Activated naive CD8-positive, alpha-beta T cell treated with anti-CD3 and anti-CD28 coated beads for 36 hours (primary cell): ENCODE data around the gene TAF4. TPM values are rescaled to one million over a fixed set of nuclear protein-coding genes. Genes with fewer than 3 reads are reported as not detected.

Experiments used
- DNase-seq: peaks from one replicate; pipeline ENCODE4 v3.0.0; 2021
- H3K27ac Mint-ChIP-seq: one replicate; pipeline ENCODE4 v1.8.0; 2022; ENCODE audit warnings: mild to moderate bottlenecking, moderate library complexity, mixed read lengths
- H3K27me3 Mint-ChIP-seq: one replicate; pipeline ENCODE4 v1.8.0; 2022; ENCODE audit warnings: mild to moderate bottlenecking, mixed read lengths
- H3K36me3 Mint-ChIP-seq: one replicate; pipeline ENCODE4 v1.8.0; 2021; ENCODE audit warnings: mild to moderate bottlenecking, mixed read lengths
- H3K4me1 Mint-ChIP-seq: one replicate; pipeline ENCODE4 v1.8.0; 2021; ENCODE audit warnings: mixed read lengths
- H3K4me3 Mint-ChIP-seq: one replicate; pipeline ENCODE4 v1.8.0; 2022; ENCODE audit warnings: mild to moderate bottlenecking, moderate library complexity, mixed read lengths
- H3K9me3 Mint-ChIP-seq: one replicate; pipeline ENCODE4 v1.8.0; 2022; ENCODE audit warnings: mixed read lengths
- total RNA-seq, 2 experiments: library from RNA; stranded (reverse); gene quantifications; one replicate each; pipeline ENCODE4 v1.2.3, GENCODE V29; 2021

The TAF4 gene
- total RNA-seq, 2 experiments from 2014 or later: 15.2 to 16.4 TPM

- H3K4me1 Mint-ChIP-seq: peaks cover 12% of the 10 kb centered on the region
- no peaks in the 10 kb centered on the region for H3K27me3 Mint-ChIP-seq
- no peak overlapping the region for H3K4me3 Mint-ChIP-seq
- no peaks in the 10 kb centered on the region for H3K36me3 Mint-ChIP-seq
- H3K27ac Mint-ChIP-seq: no peak overlapping the region
- DNase-seq: no peak
- H3K9me3 Mint-ChIP-seq: no peaks in the 10 kb centered on the region
Observed at GRCh38 chr20:62014889-62015537, 50.7 kb downstream of the TAF4 start.

GRCh38 chr20:62014488-62014775, 51.2 kb downstream of the TAF4 start:
- H3K4me3 Mint-ChIP-seq: no peak overlapping the region
- peaks cover 10% of the 10 kb centered on the region for H3K4me1 Mint-ChIP-seq
- no peaks in the 10 kb centered on the region for H3K36me3 Mint-ChIP-seq
- no peaks in the 10 kb centered on the region for H3K9me3 Mint-ChIP-seq
- no peaks in the 10 kb centered on the region for H3K27me3 Mint-ChIP-seq
- DNase-seq: no peak
- no peak overlapping the region for H3K27ac Mint-ChIP-seq

- H3K36me3 Mint-ChIP-seq: peaks cover 4% of the 10 kb centered on the region
- no peak overlapping the region for H3K27ac Mint-ChIP-seq
- H3K4me3 Mint-ChIP-seq: no peak overlapping the region
- H3K9me3 Mint-ChIP-seq: no peaks in the 10 kb centered on the region
- peaks cover 6% of the 10 kb centered on the region for H3K4me1 Mint-ChIP-seq
- H3K27me3 Mint-ChIP-seq: no peaks in the 10 kb centered on the region
- no peak for DNase-seq
Observed at GRCh38 chr20:62012631-62013030, 53.0 kb downstream of the TAF4 start.

- H3K9me3 Mint-ChIP-seq: no peaks in the 10 kb centered on the region
- H3K4me1 Mint-ChIP-seq: peaks cover 6% of the 10 kb centered on the region
- H3K36me3 Mint-ChIP-seq: peaks cover 6% of the 10 kb centered on the region
- DNase-seq: no peak
- no peaks in the 10 kb centered on the region for H3K27me3 Mint-ChIP-seq
- no peak overlapping the region for H3K4me3 Mint-ChIP-seq
- no peak overlapping the region for H3K27ac Mint-ChIP-seq
Observed at GRCh38 chr20:62011938-62012534, 53.6 kb downstream of the TAF4 start.

- H3K4me1 Mint-ChIP-seq: peaks cover 6% of the 10 kb centered on the region
- peaks cover 6% of the 10 kb centered on the region for H3K36me3 Mint-ChIP-seq
- no peak for DNase-seq
- H3K4me3 Mint-ChIP-seq: no peak overlapping the region
- no peaks in the 10 kb centered on the region for H3K9me3 Mint-ChIP-seq
- H3K27me3 Mint-ChIP-seq: no peaks in the 10 kb centered on the region
- no peak overlapping the region for H3K27ac Mint-ChIP-seq
Observed at GRCh38 chr20:62011403-62011790, 54.3 kb downstream of the TAF4 start.

- Mint-ChIP-seq H3K4me3 (no peak overlapping the region), H3K27ac (no peak overlapping the region), H3K9me3 (no peaks in the 10 kb centered on the region), H3K36me3 (peaks cover 6% of the 10 kb centered on the region), H3K4me1 (peaks cover 6% of the 10 kb centered on the region), H3K27me3 (no peaks in the 10 kb centered on the region)
- peak; percentile 56 for DNase-seq
Observed at GRCh38 chr20:62010551-62011402, 54.9 kb downstream of the TAF4 start.

- peaks cover 6% of the 10 kb centered on the region for H3K36me3 Mint-ChIP-seq
- no peak overlapping the region for H3K4me3 Mint-ChIP-seq
- H3K4me1 Mint-ChIP-seq: peaks cover 6% of the 10 kb centered on the region
Observed at GRCh38 chr20:62009869-62010445, 55.7 kb downstream of the TAF4 start.

GRCh38 chr20:62009322-62009721, 56.4 kb downstream of the TAF4 start:
- Mint-ChIP-seq H3K4me1 (peaks cover 6% of the 10 kb centered on the region), H3K27me3 (no peaks in the 10 kb centered on the region), H3K4me3 (no peak overlapping the region), H3K9me3 (no peaks in the 10 kb centered on the region), H3K36me3 (peaks cover 6% of the 10 kb centered on the region), H3K27ac (no peak overlapping the region)
- no peak for DNase-seq

More at GRCh38 chr20:62009869-62010445, 55.7 kb downstream of the TAF4 start:
- DNase-seq: no peak
- no peak overlapping the region for H3K27ac Mint-ChIP-seq
- no peaks in the 10 kb centered on the region for H3K27me3 Mint-ChIP-seq
- no peaks in the 10 kb centered on the region for H3K9me3 Mint-ChIP-seq

- Mint-ChIP-seq H3K27me3 (no peaks in the 10 kb centered on the region), H3K4me3 (no peak overlapping the region), H3K36me3 (peaks cover 6% of the 10 kb centered on the region), H3K27ac (no peak overlapping the region), H3K9me3 (no peaks in the 10 kb centered on the region), H3K4me1 (peaks cover 6% of the 10 kb centered on the region)
- no peak for DNase-seq
Observed at GRCh38 chr20:62008643-62009183, 57.0 kb downstream of the TAF4 start.

- Mint-ChIP-seq H3K27ac (no peak overlapping the region), H3K36me3 (peaks cover 7% of the 10 kb centered on the region), H3K4me3 (no peak overlapping the region), H3K27me3 (no peaks in the 10 kb centered on the region), H3K4me1 (peaks cover 6% of the 10 kb centered on the region), H3K9me3 (no peaks in the 10 kb centered on the region)
- no peak for DNase-seq
Observed at GRCh38 chr20:62007127-62007647, 58.5 kb downstream of the TAF4 start.

GRCh38 chr20:62006482-62006881, 59.2 kb downstream of the TAF4 start:
- H3K36me3 Mint-ChIP-seq: peaks cover 11% of the 10 kb centered on the region
- H3K9me3 Mint-ChIP-seq: no peaks in the 10 kb centered on the region
- H3K27me3 Mint-ChIP-seq: no peaks in the 10 kb centered on the region
- no peak for DNase-seq
- no peak overlapping the region for H3K27ac Mint-ChIP-seq
- H3K4me3 Mint-ChIP-seq: no peak overlapping the region
- peaks cover 6% of the 10 kb centered on the region for H3K4me1 Mint-ChIP-seq

GRCh38 chr20:62004614-62005013, 61.1 kb downstream of the TAF4 start:
- no peak for DNase-seq
- Mint-ChIP-seq H3K4me3 (no peak overlapping the region), H3K36me3 (peaks cover 18% of the 10 kb centered on the region), H3K27ac (no peak overlapping the region), H3K9me3 (no peaks in the 10 kb centered on the region), H3K4me1 (no peaks in the 10 kb centered on the region), H3K27me3 (no peaks in the 10 kb centered on the region)

GRCh38 chr20:62003567-62004405, 61.9 kb downstream of the TAF4 start:
- Mint-ChIP-seq H3K36me3 (peaks cover 18% of the 10 kb centered on the region), H3K9me3 (no peaks in the 10 kb centered on the region), H3K27me3 (no peaks in the 10 kb centered on the region), H3K27ac (no peak overlapping the region), H3K4me1 (no peaks in the 10 kb centered on the region), H3K4me3 (no peak overlapping the region)
- DNase-seq: no peak

- H3K27me3 Mint-ChIP-seq: no peaks in the 10 kb centered on the region
- no peaks in the 10 kb centered on the region for H3K9me3 Mint-ChIP-seq
- no peak overlapping the region for H3K27ac Mint-ChIP-seq
- peaks cover 17% of the 10 kb centered on the region for H3K36me3 Mint-ChIP-seq
- no peaks in the 10 kb centered on the region for H3K4me1 Mint-ChIP-seq
- no peak for DNase-seq
- H3K4me3 Mint-ChIP-seq: no peak overlapping the region
Observed at GRCh38 chr20:62002882-62003480, 62.7 kb downstream of the TAF4 start.
